HG02840 (cell line): ENCODE data around the gene ZNF804A.

Experiments
- ATAC-seq: cut with Tn5 transposase; IDR thresholded peaks from one replicate; pipeline ENCODE4 v1.9.1; 2021; ENCODE audit warnings: mild to moderate bottlenecking, moderate library complexity, moderate number of reproducible peaks; ENCODE audit not compliant: unreplicated experiment, low FRiP score

ZNF804A gene

GRCh38 chr2:184602734-184603133 is 4.4 kb downstream of the ZNF804A start:
- no peak for ATAC-seq

GRCh38 chr2:184610891-184611290 is 12.6 kb downstream of the ZNF804A start:
- ATAC-seq: no peak

- ATAC-seq: no peak
Measured at GRCh38 chr2:184611361-184612085, 13.2 kb downstream of the ZNF804A start.

GRCh38 chr2:184620367-184620766 is 22.0 kb downstream of the ZNF804A start:
- no peak for ATAC-seq

GRCh38 chr2:184624311-184624710 is 26.0 kb downstream of the ZNF804A start:
- ATAC-seq: no peak

GRCh38 chr2:184628051-184628450 is 29.7 kb downstream of the ZNF804A start:
- ATAC-seq: no peak

- ATAC-seq: no peak
Measured at GRCh38 chr2:184633726-184634125, 35.4 kb downstream of the ZNF804A start.

GRCh38 chr2:184637781-184638180 is 39.5 kb downstream of the ZNF804A start:
- no peak for ATAC-seq

GRCh38 chr2:184644685-184645084 is 46.4 kb downstream of the ZNF804A start:
- ATAC-seq: no peak

- ATAC-seq: no peak
Measured at GRCh38 chr2:184646177-184646576, 47.8 kb downstream of the ZNF804A start.

GRCh38 chr2:184646593-184646992 is 48.3 kb downstream of the ZNF804A start:
- no peak for ATAC-seq

GRCh38 chr2:184654945-184655344 is 56.6 kb downstream of the ZNF804A start:
- no peak for ATAC-seq

- ATAC-seq: no peak
Measured at GRCh38 chr2:184677171-184677570, 78.8 kb downstream of the ZNF804A start.

GRCh38 chr2:184679219-184680018 is 81.1 kb downstream of the ZNF804A start:
- ATAC-seq: no peak

- no peak for ATAC-seq
Measured at GRCh38 chr2:184680825-184681224, 82.5 kb downstream of the ZNF804A start.

- ATAC-seq: no peak
Measured at GRCh38 chr2:184681642-184682321, 83.5 kb downstream of the ZNF804A start.

- ATAC-seq: no peak
Measured at GRCh38 chr2:184683911-184684310, 85.6 kb downstream of the ZNF804A start.

GRCh38 chr2:184685999-184686841 is 87.9 kb downstream of the ZNF804A start:
- ATAC-seq: no peak

GRCh38 chr2:184689638-184690037 is 91.3 kb downstream of the ZNF804A start:
- ATAC-seq: no peak

GRCh38 chr2:184692141-184692734 is 93.9 kb downstream of the ZNF804A start:
- no peak for ATAC-seq
